Measurements from ENCODE around the gene CARS2. TPM values are rescaled to one million over a fixed set of nuclear protein-coding genes. Genes with fewer than 3 reads are reported as not detected.
"Not testable (repeated sequence)": the region's sequence is repeated elsewhere in the genome, so short reads cannot be mapped to it uniquely, and the experiment has no call there.

The CARS2 gene
- total RNA-seq, 4 donors from 2014 or later = 33.9 to 64.7 (median 51.8) TPM

GRCh38 chr13:110702591-110703526 is 3.1 kb downstream of the CARS2 start:
- H3K4me3 ChIP-seq (ENCODE audit: low read depth, poor library complexity, severe bottlenecking) = no peak overlapping the region
- DNase-seq (ENCODE audit: low spot score in 2 of 2) = peak in 1 of 2 donors; percentile 74
- intact Hi-C loops (cut with DNase I; ENCODE audit: low total_unique reads) = no loop called here
- WGBS, 2 donors = 83 to 85% methylated on average over 14 to 15 of the region's 15 CpGs
- TF ChIP-seq, protein P1, sequence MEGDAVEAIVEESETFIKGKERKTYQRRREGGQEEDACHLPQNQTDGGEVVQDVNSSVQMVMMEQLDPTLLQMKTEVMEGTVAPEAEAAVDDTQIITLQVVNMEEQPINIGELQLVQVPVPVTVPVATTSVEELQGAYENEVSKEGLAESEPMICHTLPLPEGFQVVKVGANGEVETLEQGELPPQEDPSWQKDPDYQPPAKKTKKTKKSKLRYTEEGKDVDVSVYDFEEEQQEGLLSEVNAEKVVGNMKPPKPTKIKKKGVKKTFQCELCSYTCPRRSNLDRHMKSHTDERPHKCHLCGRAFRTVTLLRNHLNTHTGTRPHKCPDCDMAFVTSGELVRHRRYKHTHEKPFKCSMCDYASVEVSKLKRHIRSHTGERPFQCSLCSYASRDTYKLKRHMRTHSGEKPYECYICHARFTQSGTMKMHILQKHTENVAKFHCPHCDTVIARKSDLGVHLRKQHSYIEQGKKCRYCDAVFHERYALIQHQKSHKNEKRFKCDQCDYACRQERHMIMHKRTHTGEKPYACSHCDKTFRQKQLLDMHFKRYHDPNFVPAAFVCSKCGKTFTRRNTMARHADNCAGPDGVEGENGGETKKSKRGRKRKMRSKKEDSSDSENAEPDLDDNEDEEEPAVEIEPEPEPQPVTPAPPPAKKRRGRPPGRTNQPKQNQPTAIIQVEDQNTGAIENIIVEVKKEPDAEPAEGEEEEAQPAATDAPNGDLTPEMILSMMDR (IDR thresholded peaks at IDR 0.05) = no peak
- TF ChIP-seq POLR2A (IDR thresholded peaks at IDR 0.05) = no peak

DNA sequence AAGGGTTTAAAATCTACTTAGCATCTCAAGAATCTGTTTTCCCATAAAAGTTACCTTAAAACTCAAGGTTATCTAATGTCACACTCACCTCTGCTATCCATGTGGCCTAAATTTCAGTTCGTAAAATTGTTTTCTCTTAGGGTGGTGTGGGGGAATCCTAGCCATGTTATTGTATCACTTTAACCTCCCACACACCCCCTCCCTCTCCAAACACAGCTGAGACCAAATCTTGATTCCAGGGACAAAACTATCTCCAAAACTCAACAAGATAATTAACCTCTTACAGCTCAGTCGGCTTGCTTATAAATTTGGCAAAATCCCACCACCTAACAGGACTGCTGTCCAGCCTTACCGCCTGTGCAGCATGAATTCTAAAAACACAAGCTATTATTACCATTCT is 3.8 kb downstream of the CARS2 start:
- TF ChIP-seq, protein P1 (IDR thresholded peaks at IDR 0.05) = no peak
- no peak for TF ChIP-seq POLR2A (IDR thresholded peaks at IDR 0.05)
- no peak for DNase-seq (ENCODE audit: low spot score in 2 of 2)
- 41 to 69% methylated on average over 3 of the region's 3 CpGs for WGBS, 2 donors
- intact Hi-C loops (cut with DNase I; ENCODE audit: low total_unique reads) = no loop called here
- no peak overlapping the region for H3K4me3 ChIP-seq (ENCODE audit: low read depth, poor library complexity, severe bottlenecking)

GRCh38 chr13:110701061-110701460 is 4.9 kb downstream of the CARS2 start:
- peak in 1 of 2 donors; percentile 57 for DNase-seq (ENCODE audit: low spot score in 2 of 2)
- 95 to 96% methylated on average over 7 of the region's 7 CpGs for WGBS, 2 donors
- H3K4me3 ChIP-seq (ENCODE audit: low read depth, poor library complexity, severe bottlenecking); intact Hi-C loops (cut with DNase I; ENCODE audit: low total_unique reads): not testable (repeated sequence)

DNA sequence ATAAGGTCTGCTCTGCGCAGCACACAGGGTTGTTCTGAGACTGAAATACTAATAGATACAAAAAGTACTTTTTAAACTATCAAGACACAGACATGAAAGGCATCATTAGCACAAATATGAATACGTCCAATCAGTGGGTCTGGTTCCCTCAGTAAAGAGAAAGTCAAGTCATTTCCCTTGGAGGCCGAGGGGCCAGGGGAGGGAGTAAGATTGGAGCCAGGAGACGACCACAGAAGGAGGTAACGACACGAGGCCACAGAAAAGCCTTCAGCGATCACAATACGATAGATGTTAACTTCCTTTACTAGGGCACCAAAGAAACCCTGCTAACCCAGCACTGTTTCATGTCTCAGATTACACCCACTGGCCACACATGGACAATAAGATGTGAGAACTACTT is 5.3 kb downstream of the CARS2 start:
- no peak overlapping the region for H3K4me3 ChIP-seq (ENCODE audit: low read depth, poor library complexity, severe bottlenecking)
- 80 to 87% methylated on average over 8 of the region's 8 CpGs for whole genome bisulfite sequencing, 2 donors
- DNase-seq (ENCODE audit: low spot score in 2 of 2) = no peak
- intact Hi-C loops (cut with DNase I; ENCODE audit: low total_unique reads) = no loop called here
- TF ChIP-seq POLR2A (IDR thresholded peaks at IDR 0.05) = no peak
- TF ChIP-seq, protein P1 (IDR thresholded peaks at IDR 0.05) = no peak

DNA sequence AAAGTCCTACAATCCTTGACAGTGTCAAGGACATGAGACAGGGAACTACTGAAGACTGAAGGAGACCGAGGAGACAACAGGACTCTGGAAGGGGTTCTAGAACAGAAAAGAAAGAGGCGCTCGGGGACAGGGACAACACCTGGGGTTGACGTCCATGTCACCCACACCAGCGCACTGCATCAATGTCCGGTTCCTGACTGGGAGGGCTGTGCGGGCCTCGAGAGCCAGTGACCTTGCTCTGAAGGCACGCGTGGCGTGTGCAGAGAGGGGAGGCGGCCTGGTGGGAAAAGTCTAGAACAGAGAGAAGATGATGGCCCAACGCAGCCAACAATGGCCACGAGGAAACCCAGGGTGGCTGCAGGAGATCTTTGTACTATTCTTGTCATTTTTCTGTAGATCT is 5.7 kb downstream of the CARS2 start:
- peak in 1 of 2 donors; percentile 29 for DNase-seq (ENCODE audit: low spot score in 2 of 2)
- TF ChIP-seq, protein P1 (IDR thresholded peaks at IDR 0.05) = no peak
- no peak for TF ChIP-seq POLR2A (IDR thresholded peaks at IDR 0.05)
- 93 to 97% methylated on average over 14 of the region's 14 CpGs for WGBS, 2 donors
- intact Hi-C loops (cut with DNase I; ENCODE audit: low total_unique reads) = no loop called here
- H3K4me3 ChIP-seq (ENCODE audit: low read depth, poor library complexity, severe bottlenecking) = no peak overlapping the region
